Measurements from ENCODE around the gene ANKHD1. TPM values are rescaled to one million over a fixed set of nuclear protein-coding genes. Genes with fewer than 3 reads are reported as not detected.

Gene ANKHD1
- total and polyA plus RNA-seq, 9 of the 15 experiments (the other 6 are each of a cell fraction or from before 2014, with no cell fraction given), result 38.9 to 138 (median 78.7) TPM

DNA sequence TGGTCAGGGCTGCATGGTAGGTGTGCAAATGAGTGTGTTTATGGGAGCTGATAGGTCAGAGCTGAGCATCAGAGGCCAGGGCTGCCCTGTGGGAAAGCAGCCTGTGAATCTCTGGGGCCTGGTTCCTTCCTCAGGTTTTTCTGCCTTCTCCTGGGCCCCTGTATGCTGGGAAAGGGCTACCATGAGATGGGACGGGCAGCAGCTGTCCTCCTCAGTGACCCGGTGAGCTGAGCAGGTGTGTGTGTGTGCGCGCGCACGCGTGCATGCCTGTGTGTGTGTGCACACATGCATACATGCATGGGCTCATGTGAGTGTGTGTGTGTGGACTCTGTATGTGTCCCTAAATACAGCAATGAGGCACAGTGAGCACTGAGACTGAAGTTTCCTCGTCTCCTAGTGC is 39.3 kb upstream of the ANKHD1 start:
- H3K79me2 ChIP-seq (ENCODE audit: control insufficient read depth, insufficient read depth, low read length), result no peaks in the 10 kb centered on the region
- POLR2A ChIA-PET, result interaction anchor here (2.1 kb wide), 1 partner anchor 16 kb away, joined by 5 read pairs; the partner anchor contains the start of gene HBEGF
- CTCF ChIA-PET (ENCODE audit: low intra/inter-chr PET ratio), result interaction anchor here (1.5 kb wide), 1 partner anchor 11 kb away, joined by 3 read pairs; no protein-coding TSS in a partner anchor
- FAIRE-seq (no peak), ATAC-seq (no peak), DNase-seq (ENCODE audit: extremely low read depth in 1 of 4, low spot score in 3 of 4) (no peak)
- H3K27ac ChIP-seq (ENCODE audit: extremely low read depth, low read depth, low read length), result no peak overlapping the region
- in situ Hi-C loops (cut with MboI), result no loop called here
- no peaks in the 10 kb centered on the region; the same call in 1 of the 2 replicates for H4K20me1 ChIP-seq (replicated peaks; ENCODE audit: control insufficient read depth, insufficient read depth, low read length)
- H3K9me3 ChIP-seq (replicated peaks; ENCODE audit: control insufficient read depth, insufficient read depth, low read depth, low read length), result no peaks in the 10 kb centered on the region
- no TSS peak for BruUV-seq (replicated peaks)
- TF ChIP-seq MTF1 (CRISPR knock-in tag; IDR thresholded peaks at IDR 0.05; ENCODE audit: borderline replicate concordance), result no peak
- no peak for TF ChIP-seq PURB (CRISPR knock-in tag; IDR thresholded peaks at IDR 0.05; ENCODE audit: low read depth)
- TF ChIP-seq, protein P1, sequence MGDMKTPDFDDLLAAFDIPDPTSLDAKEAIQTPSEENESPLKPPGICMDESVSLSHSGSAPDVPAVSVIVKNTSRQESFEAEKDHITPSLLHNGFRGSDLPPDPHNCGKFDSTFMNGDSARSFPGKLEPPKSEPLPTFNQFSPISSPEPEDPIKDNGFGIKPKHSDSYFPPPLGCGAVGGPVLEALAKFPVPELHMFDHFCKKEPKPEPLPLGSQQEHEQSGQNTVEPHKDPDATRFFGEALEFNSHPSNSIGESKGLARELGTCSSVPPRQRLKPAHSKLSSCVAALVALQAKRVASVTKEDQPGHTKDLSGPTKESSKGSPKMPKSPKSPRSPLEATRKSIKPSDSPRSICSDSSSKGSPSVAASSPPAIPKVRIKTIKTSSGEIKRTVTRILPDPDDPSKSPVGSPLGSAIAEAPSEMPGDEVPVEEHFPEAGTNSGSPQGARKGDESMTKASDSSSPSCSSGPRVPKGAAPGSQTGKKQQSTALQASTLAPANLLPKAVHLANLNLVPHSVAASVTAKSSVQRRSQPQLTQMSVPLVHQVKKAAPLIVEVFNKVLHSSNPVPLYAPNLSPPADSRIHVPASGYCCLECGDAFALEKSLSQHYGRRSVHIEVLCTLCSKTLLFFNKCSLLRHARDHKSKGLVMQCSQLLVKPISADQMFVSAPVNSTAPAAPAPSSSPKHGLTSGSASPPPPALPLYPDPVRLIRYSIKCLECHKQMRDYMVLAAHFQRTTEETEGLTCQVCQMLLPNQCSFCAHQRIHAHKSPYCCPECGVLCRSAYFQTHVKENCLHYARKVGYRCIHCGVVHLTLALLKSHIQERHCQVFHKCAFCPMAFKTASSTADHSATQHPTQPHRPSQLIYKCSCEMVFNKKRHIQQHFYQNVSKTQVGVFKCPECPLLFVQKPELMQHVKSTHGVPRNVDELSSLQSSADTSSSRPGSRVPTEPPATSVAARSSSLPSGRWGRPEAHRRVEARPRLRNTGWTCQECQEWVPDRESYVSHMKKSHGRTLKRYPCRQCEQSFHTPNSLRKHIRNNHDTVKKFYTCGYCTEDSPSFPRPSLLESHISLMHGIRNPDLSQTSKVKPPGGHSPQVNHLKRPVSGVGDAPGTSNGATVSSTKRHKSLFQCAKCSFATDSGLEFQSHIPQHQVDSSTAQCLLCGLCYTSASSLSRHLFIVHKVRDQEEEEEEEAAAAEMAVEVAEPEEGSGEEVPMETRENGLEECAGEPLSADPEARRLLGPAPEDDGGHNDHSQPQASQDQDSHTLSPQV (IDR thresholded peaks at IDR 0.05), result no peak
- TF ChIP-seq, protein P2, sequence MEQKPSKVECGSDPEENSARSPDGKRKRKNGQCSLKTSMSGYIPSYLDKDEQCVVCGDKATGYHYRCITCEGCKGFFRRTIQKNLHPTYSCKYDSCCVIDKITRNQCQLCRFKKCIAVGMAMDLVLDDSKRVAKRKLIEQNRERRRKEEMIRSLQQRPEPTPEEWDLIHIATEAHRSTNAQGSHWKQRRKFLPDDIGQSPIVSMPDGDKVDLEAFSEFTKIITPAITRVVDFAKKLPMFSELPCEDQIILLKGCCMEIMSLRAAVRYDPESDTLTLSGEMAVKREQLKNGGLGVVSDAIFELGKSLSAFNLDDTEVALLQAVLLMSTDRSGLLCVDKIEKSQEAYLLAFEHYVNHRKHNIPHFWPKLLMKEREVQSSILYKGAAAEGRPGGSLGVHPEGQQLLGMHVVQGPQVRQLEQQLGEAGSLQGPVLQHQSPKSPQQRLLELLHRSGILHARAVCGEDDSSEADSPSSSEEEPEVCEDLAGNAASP (IDR thresholded peaks at IDR 0.05), result no peak
- TF ChIP-seq, protein P3, sequence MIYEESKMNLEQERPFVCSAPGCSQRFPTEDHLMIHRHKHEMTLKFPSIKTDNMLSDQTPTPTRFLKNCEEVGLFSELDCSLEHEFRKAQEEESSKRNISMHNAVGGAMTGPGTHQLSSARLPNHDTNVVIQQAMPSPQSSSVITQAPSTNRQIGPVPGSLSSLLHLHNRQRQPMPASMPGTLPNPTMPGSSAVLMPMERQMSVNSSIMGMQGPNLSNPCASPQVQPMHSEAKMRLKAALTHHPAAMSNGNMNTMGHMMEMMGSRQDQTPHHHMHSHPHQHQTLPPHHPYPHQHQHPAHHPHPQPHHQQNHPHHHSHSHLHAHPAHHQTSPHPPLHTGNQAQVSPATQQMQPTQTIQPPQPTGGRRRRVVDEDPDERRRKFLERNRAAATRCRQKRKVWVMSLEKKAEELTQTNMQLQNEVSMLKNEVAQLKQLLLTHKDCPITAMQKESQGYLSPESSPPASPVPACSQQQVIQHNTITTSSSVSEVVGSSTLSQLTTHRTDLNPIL (CRISPR knock-in tag; IDR thresholded peaks at IDR 0.05), result no peak
- no peak for TF ChIP-seq E2F6 (IDR thresholded peaks at IDR 0.05; ENCODE audit: borderline replicate concordance in 1 of 2, extremely low read depth in 1 of 2, insufficient read depth in 1 of 2, insufficient read length in 1 of 2, low read depth in 1 of 2, low read length in 1 of 2, poor library complexity in 1 of 2, severe bottlenecking in 1 of 2)
- no peak for TF ChIP-seq EP300 (IDR thresholded peaks at IDR 0.05; ENCODE audit: low read length)
- no peak for TF ChIP-seq MTA1 (IDR thresholded peaks at IDR 0.05; ENCODE audit: borderline replicate concordance)
- no peak for TF ChIP-seq TGIF2 (CRISPR knock-in tag; IDR thresholded peaks at IDR 0.05)
- TF ChIP-seq PRMT5 (CRISPR knock-in tag; IDR thresholded peaks at IDR 0.05), result no peak
- no peak for TF ChIP-seq POLR2B (IDR thresholded peaks at IDR 0.05; ENCODE audit: low read depth, partially characterized antibody)
- no peak for TF ChIP-seq KHSRP (IDR thresholded peaks at IDR 0.05)
- TF ChIP-seq SAFB (IDR thresholded peaks at IDR 0.05; ENCODE audit: borderline replicate concordance, low read depth, low read length), result no peak
- no peak for TF ChIP-seq CTBP1 (IDR thresholded peaks at IDR 0.05; ENCODE audit: borderline replicate concordance)
- 64% methylated on average over 8 of the region's 8 CpGs for WGBS (ENCODE audit: insufficient coverage, low coverage, missing lambda C conversion rate)
- no peaks in the 10 kb centered on the region for H3K27me3 ChIP-seq (ENCODE audit: control insufficient read depth in 2 of 2, insufficient read depth in 2 of 2, low read length in 2 of 2)
- no peak overlapping the region for H2AFZ ChIP-seq (ENCODE audit: low read depth, low read length)
- no peak overlapping the region for H3K4me2 ChIP-seq (ENCODE audit: insufficient read depth, low read length)
- peaks cover 9 to 21% of the 10 kb centered on the region in 2 experiments; a peak in 4 of 5 replicates for H3K4me1 ChIP-seq (replicated peaks in 1 of 2; ENCODE audit: control insufficient read depth in 2 of 2, insufficient read depth in 2 of 2, low read length in 2 of 2)
- H3K9ac ChIP-seq (ENCODE audit: insufficient read depth in 1 of 2, low read depth in 2 of 2, low read length in 2 of 2), result no peak overlapping the region
- no peak overlapping the region for H3K4me3 ChIP-seq
- H3K36me3 ChIP-seq (ENCODE audit: control insufficient read depth, insufficient read depth, low read length), result no peaks in the 10 kb centered on the region
- intact Hi-C loops (cut with micrococcal nuclease), result loop anchor here (5.0 kb wide), 1 partner anchor 365 kb away; no protein-coding TSS in a partner anchor
- H3K9me1 ChIP-seq (ENCODE audit: control insufficient read depth, insufficient read depth, low read length), result no peaks in the 10 kb centered on the region
